NOMO-1 treated with DMSO at 0.1 percent for 48 hours (cell line): ENCODE results near the gene PLEKHA3.
A peak's percentile ranks its signal among the peaks of the same experiment; 100 is the strongest.
"Not testable (repeated sequence)": the region's sequence is repeated elsewhere in the genome, so short reads cannot be mapped to it uniquely, and the experiment has no call there.

ENCODE experiments used
- DNase-seq: peaks from one replicate; lab custom pipeline; 2025; ENCODE audit not compliant: unreplicated experiment; lab: John Stamatoyannopoulos, UW

PLEKHA3 gene

DNA sequence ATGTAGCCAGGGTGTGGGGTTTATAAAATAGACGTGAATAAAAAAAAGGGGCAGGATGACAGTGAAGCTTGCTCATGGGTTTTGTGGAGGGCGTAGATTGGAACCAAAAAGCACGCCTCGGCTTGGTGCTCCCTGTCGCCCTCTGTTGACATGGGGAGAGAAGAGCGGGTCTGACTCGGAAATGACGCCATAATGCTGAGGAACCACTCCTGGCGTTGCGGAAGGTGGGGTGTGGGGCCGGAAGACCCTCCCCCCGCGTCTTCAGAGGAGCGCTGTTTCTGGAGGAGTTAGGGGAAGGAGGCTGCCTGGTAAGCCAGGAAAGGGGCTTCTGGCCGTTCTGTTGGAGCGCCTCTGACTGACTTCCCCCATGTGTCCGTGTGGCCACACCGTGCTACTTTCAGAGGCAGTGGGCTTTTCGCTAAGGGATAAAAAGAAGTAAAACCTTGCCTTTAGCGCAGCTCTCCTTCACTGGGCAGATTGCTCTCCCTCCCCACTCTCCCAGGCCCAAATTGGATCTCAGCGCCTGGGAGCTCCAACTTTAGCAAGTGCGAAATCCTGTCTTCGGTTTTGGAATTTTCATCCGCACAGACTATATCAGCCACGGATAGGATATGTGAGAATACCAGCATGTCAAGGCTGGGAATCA, 42.8 kb downstream of the PLEKHA3 start:
- peak; percentile 96 for DNase-seq

DNA sequence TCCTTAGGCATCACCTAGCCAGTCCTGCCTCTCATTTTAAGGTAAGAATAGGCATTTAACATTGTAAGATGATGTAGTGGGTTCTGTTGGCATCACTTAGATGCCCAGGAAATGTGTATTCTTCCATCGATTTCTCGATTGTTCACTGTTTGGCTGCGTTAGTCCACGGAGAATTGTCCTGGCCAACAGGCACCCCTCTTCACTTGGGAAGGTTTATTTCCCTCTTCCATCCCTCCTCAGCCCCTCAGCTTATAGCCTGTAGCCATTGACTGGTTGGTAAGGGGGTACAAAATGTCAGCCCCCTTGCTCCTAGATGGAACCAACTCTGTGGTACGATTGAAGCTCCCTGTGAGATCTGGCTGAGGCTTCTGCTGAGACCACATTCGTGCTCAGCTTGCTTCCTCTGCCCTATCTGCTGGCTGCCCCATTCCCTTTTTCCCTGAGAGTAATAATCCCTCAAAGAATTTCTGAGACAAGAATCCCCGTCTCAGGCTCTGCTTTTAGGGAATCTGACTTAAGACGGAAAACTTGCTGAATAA, 43.4 kb downstream of the PLEKHA3 start:
- no peak for DNase-seq

DNA sequence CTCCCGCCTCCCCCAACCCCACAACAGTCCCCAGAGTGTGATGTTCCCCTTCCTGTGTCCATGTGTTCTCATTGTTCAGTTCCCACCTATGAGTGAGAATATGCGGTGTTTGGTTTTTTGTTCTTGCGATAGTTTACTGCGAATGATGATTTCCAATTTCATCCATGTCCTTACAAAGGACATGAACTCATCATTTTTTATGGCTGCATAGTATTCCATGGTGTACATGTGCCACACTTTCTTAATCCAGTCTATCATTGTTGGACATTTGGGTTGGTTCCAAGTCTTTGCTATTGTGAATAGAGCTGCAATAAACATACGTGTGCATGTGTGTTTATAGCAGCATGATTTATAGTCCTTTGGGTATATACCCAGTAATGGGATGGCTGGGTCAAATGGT, 44.8 kb downstream of the PLEKHA3 start:
- not testable (repeated sequence) for DNase-seq

DNA sequence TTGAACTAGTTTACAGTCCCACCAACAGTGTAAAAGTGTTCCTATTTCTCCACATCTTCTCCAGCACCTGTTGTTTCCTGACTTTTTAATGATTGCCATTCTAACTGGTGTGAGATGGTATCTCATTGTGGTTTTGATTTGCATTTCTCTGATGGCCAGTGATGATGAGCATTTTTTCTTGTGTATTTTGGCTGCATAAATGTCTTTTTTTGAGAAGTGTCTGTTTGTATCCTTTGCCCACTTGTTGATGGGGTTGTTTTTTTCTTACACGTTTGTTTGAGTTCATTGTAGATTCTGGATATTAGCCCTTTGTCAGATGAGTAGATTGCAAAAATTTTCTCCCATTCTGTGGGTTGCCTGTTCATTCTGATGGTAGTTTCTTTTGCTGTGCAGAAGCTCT, 45.2 kb downstream of the PLEKHA3 start:
- DNase-seq: not testable (repeated sequence)

DNA sequence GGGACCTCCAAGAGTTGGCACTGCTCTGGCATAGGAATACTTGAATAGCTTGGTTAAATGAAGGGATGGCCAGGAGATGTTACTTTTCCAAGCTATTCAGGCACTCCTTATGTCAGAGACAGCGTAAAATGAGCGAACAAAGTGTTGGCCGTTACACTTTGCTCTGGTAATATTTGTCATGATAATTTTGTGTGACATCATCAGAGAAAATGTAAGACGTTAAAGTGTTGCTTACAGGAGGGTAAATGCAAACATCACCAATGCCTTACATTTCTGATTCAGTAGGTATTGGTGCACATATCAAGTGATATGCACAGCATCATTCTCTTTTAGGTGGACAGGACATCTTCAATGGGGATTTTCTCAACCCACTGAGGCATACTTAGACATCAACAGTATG, 46.0 kb downstream of the PLEKHA3 start:
- no peak for DNase-seq

DNA sequence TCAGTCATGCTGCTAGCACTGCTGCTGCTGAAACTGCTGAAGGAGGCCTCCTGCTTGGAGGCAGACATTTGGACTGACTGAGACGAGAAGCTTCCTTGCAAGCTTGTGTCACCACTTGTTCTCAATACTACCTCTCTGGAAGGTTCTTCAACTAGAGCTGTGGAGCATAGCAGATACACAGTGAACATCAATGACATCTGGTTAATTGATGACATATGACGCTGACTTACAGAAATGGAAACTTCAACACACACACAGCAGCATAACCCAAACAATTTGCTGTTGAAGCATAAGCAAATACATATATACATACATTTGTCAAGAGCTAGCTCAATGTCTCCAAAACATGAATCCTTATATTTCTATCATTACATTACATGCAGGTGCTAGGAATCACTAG, 47.3 kb downstream of the PLEKHA3 start:
- DNase-seq: no peak

DNA sequence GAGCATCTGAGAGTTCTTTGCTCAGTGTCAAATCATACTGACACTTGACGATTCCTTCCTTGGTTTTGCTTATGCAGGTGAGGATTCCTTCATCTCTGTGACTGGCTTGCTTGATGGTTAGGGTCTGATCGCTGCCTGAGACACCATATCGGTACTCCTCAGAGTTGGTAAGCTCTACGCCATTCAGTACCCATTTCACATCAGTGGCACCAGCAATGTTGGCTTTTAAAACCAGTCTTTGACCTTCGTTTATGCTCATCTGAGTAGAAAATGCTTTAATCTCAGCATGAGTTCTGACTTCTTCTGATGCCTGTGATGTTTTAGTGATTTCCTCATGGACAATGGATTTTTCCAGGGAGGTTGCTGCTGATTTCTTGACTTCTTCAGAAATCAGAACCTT, 48.4 kb downstream of the PLEKHA3 start:
- no peak for DNase-seq

DNA sequence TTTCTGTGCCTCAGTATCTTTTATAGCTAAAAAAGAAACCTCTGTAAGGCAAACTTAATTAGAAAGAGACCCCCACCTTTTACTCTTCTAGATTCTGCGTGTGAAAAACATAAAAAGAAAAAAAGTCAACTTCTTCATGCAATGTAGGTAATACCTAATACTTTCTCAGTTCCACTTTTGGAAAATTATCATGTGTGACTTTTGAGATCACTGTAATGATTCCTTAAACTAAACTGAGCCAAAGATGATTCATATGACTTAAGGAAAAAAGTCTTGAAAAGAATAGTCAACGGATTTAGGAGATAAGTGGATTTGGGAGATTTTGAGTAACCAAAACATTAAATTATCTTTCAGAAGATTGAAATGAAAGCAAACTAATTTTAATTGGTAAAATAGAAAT, 48.9 kb downstream of the PLEKHA3 start:
- no peak for DNase-seq

DNA sequence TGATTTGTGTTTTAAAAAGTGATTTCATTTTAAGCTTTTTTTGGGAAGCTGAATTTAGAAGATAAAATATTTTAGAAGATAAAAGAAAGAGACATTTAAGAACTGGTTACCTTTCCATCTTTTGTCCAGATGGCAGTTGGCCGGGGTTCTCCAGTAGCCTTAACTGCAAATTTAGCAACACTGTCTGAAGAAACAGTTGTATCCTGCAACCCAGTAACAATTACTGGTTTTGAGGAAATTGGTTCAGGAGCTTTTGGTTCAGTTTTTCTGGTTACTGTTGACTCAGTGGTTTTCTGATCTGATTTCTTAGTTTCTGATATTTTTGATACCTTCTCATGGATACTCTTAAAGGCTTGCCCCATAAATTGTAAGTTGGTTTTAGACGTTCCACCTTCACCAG, 49.9 kb downstream of the PLEKHA3 start:
- DNase-seq: peak; percentile 68

DNA sequence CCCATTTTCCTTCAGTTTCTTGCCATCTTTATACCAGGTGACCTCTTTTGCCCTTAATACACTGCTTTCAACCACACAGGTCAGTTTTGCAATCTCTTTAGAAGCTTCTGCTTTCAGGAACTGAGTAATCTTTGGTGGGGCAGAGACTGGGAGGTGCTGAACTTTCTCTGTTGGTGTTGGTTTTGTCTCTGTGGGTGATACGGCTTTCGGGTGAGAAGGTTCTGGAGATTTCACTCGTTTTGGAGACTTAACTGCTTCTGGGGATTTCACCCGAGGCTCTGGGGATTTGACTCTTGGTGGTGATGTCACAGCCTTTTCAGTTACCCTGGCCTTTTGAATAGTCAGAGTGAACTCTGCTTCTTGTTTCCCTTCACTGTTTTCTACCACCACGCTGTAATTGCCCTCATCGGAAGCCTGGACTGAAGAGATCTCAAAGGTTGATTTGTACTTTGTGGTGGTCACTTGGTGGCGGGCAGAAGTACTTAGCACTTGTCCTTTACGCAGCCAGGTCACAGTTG, 50.4 kb downstream of the PLEKHA3 start:
- peak; percentile 90 for DNase-seq

DNA sequence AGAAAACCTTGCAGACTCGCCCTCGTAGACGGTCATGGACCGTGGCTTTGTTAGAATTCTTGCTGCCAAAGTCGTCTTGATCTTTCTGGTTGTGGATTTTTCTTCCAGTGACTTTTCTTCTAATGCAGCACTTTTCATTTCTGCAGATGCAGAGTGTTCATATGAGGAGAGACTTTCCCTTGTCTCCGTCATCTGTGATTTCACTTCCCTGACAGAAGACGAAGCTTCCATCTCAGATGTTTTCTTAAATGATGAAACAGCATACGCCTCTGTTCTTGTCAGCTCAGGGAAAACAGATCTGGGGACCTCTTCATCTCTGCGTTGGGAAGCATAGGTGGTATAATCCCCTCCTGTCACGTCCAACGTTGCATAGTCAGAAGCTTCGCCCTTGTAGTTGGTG, 50.9 kb downstream of the PLEKHA3 start:
- DNase-seq: peak; percentile 17

DNA sequence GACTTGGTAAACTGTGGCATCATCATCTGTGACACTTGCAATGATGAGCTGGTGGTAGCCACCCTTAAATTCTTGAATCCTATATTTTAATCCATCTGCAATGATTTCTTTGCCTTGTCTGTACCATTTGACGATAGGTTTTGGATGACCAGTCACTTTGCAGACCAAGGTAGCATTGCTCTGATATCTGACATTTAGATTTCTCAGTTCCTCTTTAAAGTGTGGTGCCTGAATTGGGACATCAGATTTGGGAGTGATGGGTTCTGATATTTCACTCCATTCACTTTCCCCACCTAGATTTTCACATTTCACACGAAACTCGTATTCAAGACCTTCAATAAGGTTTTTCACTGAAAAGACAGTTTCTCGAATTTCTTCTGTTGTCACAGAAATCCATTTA, 55.8 kb downstream of the PLEKHA3 start:
- no peak for DNase-seq

DNA sequence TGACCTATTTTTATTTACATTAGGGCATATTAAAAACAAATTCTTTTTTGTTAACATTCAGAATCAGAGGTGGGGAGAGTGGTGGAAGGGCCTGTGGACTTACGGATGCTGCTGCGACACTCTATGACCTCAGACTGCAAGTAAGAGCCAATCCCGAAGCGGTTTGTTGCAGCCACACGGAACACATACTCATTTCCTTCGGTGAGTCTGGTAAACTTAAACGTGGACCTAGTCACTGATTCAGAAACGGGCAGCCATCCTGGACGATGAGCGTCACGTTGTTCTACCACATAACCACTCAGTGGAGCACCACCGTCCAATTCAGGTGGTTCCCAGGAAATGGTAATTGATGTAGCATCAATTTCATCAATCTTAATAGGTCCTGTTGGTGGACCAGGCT, 61.9 kb downstream of the PLEKHA3 start:
- no peak for DNase-seq

DNA sequence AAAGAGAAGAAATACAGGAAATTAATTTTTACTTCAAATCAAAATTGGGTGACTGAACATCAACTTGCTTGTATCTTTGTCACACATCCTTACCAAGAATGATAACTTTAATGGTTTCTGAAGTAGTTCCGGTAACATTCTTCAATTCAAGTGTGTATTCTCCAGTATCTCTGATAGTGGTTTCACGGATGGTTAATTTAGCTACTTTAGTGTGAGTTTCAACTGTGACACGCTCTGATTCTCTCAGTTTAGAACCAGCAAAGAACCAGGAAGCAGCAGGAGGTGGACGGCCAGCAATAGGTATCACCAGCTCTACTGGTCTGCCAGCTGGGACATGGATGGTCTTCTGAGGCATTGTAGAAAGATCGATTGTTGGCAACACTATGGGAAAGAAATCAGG, 62.3 kb downstream of the PLEKHA3 start:
- DNase-seq: no peak

DNA sequence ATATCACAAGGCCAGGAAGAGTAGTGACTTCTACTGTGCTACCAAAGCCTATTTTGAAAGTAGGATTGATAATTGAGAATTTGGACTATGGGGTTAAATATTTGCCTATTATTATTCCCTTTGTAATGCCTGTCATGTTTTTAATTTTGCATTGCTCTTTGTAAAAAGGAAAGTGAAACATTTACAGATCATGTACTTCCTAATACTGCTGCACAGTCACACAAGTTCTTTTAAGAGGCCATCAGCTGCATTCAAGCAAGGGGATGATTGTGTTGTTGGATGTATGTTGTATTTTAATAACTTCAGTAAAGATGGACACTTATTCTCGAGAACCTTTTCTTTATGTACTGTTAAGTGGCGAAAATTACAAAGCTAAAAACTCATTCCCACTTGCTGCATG, 70.1 kb downstream of the PLEKHA3 start:
- no peak for DNase-seq

DNA sequence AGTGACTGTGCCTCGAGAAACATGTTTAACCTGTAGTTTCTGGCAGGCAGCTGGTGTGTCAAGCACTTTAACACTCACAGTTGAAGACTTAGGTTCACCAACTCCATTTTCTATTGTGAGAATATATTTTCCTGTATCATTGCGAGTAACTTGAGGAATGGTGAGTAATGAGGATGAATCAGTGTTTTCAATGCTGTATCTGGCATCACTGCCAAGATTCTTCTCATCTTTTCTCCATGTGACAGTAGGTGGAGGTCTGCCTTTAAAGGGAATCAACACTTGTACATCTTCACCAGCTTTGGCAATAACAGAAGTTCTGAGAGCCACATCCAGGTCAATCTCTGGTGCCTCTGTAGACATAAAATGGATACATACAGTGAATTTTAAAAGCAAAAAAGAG, 72.8 kb downstream of the PLEKHA3 start:
- no peak for DNase-seq
